HG03159 (cell line): ENCODE data around the gene TRAPPC11.

Source experiments
- ATAC-seq: cut with Tn5 transposase; IDR thresholded peaks from one replicate; pipeline ENCODE4 v1.9.1; 2021; ENCODE audit warnings: mild to moderate bottlenecking, moderate library complexity; ENCODE audit not compliant: unreplicated experiment

TRAPPC11 gene

DNA sequence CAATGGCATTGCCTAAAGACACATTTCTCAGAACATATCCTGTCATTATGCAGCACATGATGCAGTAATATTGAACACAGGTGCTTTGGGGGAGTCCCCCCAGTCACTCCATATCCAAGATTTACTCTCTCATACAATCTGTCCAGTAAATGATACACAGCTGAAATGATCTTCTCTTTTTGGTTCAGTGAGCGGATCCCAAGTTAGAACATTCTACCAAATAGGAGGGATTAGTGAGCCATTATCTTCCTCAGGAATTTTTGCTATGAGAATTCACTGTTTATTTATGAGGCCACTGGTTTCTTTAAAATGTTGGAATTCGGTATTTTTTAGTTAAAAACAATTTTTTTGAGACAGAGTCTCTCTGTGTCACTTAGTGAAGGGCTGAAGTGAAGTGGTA, 96.5 kb downstream of the TRAPPC11 start:
- ATAC-seq: no peak

DNA sequence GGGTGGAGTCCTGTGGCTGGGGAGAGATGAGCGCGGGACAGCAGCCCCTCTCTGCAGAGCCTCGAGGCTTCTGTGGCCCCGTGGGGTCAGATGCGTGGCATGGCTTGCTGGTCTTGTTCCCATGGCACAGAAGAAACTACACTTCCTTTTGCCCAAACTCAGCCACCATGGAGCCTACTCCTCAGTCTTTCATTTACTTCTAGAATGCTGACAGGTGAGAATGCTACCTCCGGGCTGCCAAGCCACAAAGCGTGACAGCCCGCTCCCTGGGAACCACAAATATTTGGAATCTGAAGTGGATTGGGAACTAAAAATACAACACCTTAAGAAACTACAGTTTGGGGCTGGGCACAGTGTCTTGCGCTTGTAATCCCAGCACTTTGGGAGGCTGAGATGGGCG, 98.0 kb downstream of the TRAPPC11 start:
- no peak for ATAC-seq

DNA sequence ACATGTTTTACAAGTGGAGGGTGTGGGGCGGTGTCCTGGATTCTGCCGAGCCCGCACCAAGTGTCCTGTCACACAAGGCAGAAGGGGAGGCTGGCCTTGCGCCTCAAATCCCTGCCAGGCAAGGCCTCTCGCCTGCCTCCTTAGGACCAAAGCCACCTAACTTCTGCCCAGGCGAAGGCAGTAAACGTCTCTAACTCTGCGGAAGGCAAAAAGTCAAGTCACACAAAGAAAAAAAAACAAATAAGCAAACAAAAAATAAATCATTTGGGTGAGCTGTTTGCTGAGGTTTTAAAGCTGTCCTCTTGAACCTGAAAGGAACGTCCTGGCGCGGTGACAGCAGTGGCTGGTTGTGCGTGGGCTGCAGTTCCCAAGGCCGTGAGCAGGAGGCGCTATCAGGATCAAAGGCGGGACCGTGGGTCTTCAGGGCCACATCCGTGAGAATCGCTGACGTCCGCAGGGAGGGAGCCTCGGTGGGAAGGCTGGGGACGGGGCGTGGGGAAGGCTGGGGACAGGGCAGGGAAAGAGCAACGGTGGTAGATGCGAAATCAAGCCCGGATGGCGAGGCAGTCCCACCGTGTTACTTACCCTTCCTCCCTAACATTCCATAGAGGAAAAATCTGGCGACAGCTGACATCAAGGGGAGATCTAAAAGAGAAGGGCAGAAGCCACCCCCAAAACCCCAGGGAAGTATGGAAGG, 99.1 kb downstream of the TRAPPC11 start:
- ATAC-seq: no peak

DNA sequence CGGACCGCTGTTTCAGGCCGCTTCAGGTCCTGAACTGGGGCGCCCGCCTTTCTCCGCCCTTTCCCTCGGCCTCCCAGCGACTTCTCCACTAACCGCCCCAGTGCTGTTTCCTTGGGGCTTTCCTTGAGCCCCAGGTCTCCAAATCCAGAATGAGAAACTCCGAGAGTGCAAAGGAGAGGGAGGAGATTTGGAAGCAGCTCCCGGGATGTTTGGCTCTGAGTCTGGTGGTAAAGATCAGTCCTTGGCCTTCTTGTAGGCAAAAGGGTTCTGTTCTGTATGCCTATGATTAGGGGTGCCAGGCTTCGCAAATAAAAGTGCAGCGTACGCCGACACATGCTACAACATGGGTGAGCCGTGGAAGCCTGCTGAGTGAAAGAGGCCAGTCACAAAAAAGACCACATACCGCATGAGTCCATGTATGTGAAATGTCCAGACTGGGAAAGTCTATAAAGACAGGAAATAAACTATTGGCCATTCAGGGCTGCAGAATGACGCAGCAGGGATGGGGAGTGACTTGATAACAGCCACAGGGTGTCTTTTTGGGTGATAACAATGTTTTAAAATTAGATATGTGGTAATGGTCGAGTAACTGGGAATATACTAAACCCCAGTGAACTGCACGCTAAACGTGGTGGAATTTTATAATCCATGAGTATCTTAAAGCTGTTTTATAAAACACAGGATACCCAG, 99.8 kb downstream of the TRAPPC11 start:
- no peak for ATAC-seq

DNA sequence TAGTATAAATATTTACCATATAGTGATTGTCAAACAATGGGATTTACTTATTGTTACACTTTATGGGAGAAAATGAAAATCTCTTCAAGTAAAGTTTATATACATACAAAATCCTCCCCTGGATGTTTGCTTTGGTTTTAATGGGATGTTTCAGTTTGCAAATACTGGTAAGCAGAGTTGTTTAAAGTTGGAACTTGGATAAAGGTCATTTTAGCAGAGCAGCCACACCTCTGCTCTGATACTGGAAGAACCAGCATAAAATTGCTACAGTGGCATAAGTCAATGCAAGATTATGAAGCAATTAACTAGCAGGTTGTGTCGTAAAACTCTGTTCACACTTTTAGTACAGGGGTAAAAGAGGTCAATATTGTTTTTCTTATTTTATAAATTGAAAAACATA, 101.2 kb downstream of the TRAPPC11 start:
- no peak for ATAC-seq
